ENCODE measurements around the gene PDE4B. TPM values are rescaled to one million over a fixed set of nuclear protein-coding genes. Genes with fewer than 3 reads are reported as not detected.
"Not testable (repeated sequence)": the region's sequence is repeated elsewhere in the genome, so short reads cannot be mapped to it uniquely, and the experiment has no call there.

Gene PDE4B
- polyA plus RNA-seq, 1 donor from 2014 or later = 135 TPM

GRCh38 chr1:66124670-66125069 is 332.0 kb downstream of the PDE4B start:
- H3K27me3 ChIP-seq (ENCODE audit: insufficient read depth, low read depth, low read length) = no peaks in the 10 kb centered on the region
- H3K9me3 ChIP-seq (ENCODE audit: low read length) = no peaks in the 10 kb centered on the region
- no peaks in the 10 kb centered on the region for H3K9me2 ChIP-seq (ENCODE audit: insufficient read depth, low read length)
- no peaks in the 10 kb centered on the region for H3F3A ChIP-seq (ENCODE audit: insufficient read depth, low read length, poor library complexity, severe bottlenecking)
- no peak overlapping the region for H3K4me2 ChIP-seq (ENCODE audit: low read length)
- H3K4me3 ChIP-seq (ENCODE audit: low read length) = no peak overlapping the region
- no peak overlapping the region for H3K27ac ChIP-seq (ENCODE audit: low read length)
- no peaks in the 10 kb centered on the region for H3K79me2 ChIP-seq (replicated peaks; ENCODE audit: insufficient read depth, low read length)
- H2AFZ ChIP-seq (ENCODE audit: low read depth, low read length) = no peak overlapping the region
- no peaks in the 10 kb centered on the region for H4K20me1 ChIP-seq (ENCODE audit: insufficient read depth)
- no peaks in the 10 kb centered on the region for H3K36me3 ChIP-seq (ENCODE audit: insufficient read depth, low read length)
- no peak overlapping the region for H3K9ac ChIP-seq (ENCODE audit: low read length)
- TF ChIP-seq CTCF (IDR thresholded peaks at IDR 0.05; ENCODE audit: poor library complexity, severe bottlenecking) (no peak), EP300 (conservative IDR thresholded peaks at IDR 0.05; ENCODE audit: poor library complexity, severe bottlenecking) (no peak), SMC3 (conservative IDR thresholded peaks at IDR 0.05; ENCODE audit: poor library complexity) (no peak), POLR2AphosphoS5 (IDR thresholded peaks at IDR 0.05) (no peak), MXI1 (conservative IDR thresholded peaks at IDR 0.05; ENCODE audit: poor library complexity, severe bottlenecking) (no peak), EZH2 (IDR thresholded peaks at IDR 0.05; ENCODE audit: borderline replicate concordance, insufficient read depth, low read length, poor library complexity, severe bottlenecking) (no peak), TAF1 (IDR thresholded peaks at IDR 0.05; ENCODE audit: low read depth) (no peak), REST (IDR thresholded peaks at IDR 0.05; ENCODE audit: borderline replicate concordance) (no peak), RAD21 (conservative IDR thresholded peaks at IDR 0.05) (no peak)

GRCh38 chr1:66128641-66129040 is 335.9 kb downstream of the PDE4B start:
- not testable (repeated sequence) for H3K4me3 ChIP-seq (ENCODE audit: low read length); H2AFZ ChIP-seq (ENCODE audit: low read depth, low read length); H3K27me3 ChIP-seq (ENCODE audit: insufficient read depth, low read depth, low read length); H3K36me3 ChIP-seq (ENCODE audit: insufficient read depth, low read length); H3K9me3 ChIP-seq (ENCODE audit: low read length); H3K4me2 ChIP-seq (ENCODE audit: low read length); H3K9ac ChIP-seq (ENCODE audit: low read length); H3K9me2 ChIP-seq (ENCODE audit: insufficient read depth, low read length); H3F3A ChIP-seq (ENCODE audit: insufficient read depth, low read length, poor library complexity, severe bottlenecking); H4K20me1 ChIP-seq (ENCODE audit: insufficient read depth); H3K79me2 ChIP-seq (replicated peaks; ENCODE audit: insufficient read depth, low read length)
- H3K27ac ChIP-seq (ENCODE audit: low read length) = peak overlapping the region; percentile 15

- Histone ChIP-seq H3K9me3 (ENCODE audit: low read length) (no peaks in the 10 kb centered on the region), H3K9me2 (ENCODE audit: insufficient read depth, low read length) (no peaks in the 10 kb centered on the region)
- TF ChIP-seq RAD21 (conservative IDR thresholded peaks at IDR 0.05) = no peak
- no peak for TF ChIP-seq EZH2 (IDR thresholded peaks at IDR 0.05; ENCODE audit: borderline replicate concordance, insufficient read depth, low read length, poor library complexity, severe bottlenecking)
- no peak for TF ChIP-seq REST (IDR thresholded peaks at IDR 0.05; ENCODE audit: borderline replicate concordance)
- no peak for TF ChIP-seq TAF1 (IDR thresholded peaks at IDR 0.05; ENCODE audit: low read depth)
- TF ChIP-seq POLR2AphosphoS5 (IDR thresholded peaks at IDR 0.05) = no peak
- no peak for TF ChIP-seq SMC3 (conservative IDR thresholded peaks at IDR 0.05; ENCODE audit: poor library complexity)
- no peak for TF ChIP-seq EP300 (conservative IDR thresholded peaks at IDR 0.05; ENCODE audit: poor library complexity, severe bottlenecking)
- TF ChIP-seq MXI1 (conservative IDR thresholded peaks at IDR 0.05; ENCODE audit: poor library complexity, severe bottlenecking) = no peak
- no peak for TF ChIP-seq CTCF (IDR thresholded peaks at IDR 0.05; ENCODE audit: poor library complexity, severe bottlenecking)
These were observed 339.6 kb downstream of the PDE4B start for GRCh38 chr1:66132324-66132723.

More at GRCh38 chr1:66132324-66132723, 339.6 kb downstream of the PDE4B start:
- no peaks in the 10 kb centered on the region for H3K27me3 ChIP-seq (ENCODE audit: insufficient read depth, low read depth, low read length)
- no peaks in the 10 kb centered on the region for H3F3A ChIP-seq (ENCODE audit: insufficient read depth, low read length, poor library complexity, severe bottlenecking)
- no peak overlapping the region for H3K4me2 ChIP-seq (ENCODE audit: low read length)
- H3K4me3 ChIP-seq (ENCODE audit: low read length) = no peak overlapping the region
- H3K27ac ChIP-seq (ENCODE audit: low read length) = no peak overlapping the region
- H3K79me2 ChIP-seq (replicated peaks; ENCODE audit: insufficient read depth, low read length) = no peaks in the 10 kb centered on the region
- H3K36me3 ChIP-seq (ENCODE audit: insufficient read depth, low read length) = no peaks in the 10 kb centered on the region
- H4K20me1 ChIP-seq (ENCODE audit: insufficient read depth) = no peaks in the 10 kb centered on the region
- H2AFZ ChIP-seq (ENCODE audit: low read depth, low read length) = no peak overlapping the region
- H3K9ac ChIP-seq (ENCODE audit: low read length) = no peak overlapping the region

All from neural cell (in vitro differentiated cells).